NCI-H524 (cell line): ENCODE data around the gene DGUOK.
"Not testable (repeated sequence)": the region's sequence is repeated elsewhere in the genome, so short reads cannot be mapped to it uniquely, and the experiment has no call there.

ENCODE experiments used
- DNase-seq, 2 experiments: peaks; one replicate each; lab custom pipeline; 2025; lab: John Stamatoyannopoulos, UW

DGUOK gene

DNA sequence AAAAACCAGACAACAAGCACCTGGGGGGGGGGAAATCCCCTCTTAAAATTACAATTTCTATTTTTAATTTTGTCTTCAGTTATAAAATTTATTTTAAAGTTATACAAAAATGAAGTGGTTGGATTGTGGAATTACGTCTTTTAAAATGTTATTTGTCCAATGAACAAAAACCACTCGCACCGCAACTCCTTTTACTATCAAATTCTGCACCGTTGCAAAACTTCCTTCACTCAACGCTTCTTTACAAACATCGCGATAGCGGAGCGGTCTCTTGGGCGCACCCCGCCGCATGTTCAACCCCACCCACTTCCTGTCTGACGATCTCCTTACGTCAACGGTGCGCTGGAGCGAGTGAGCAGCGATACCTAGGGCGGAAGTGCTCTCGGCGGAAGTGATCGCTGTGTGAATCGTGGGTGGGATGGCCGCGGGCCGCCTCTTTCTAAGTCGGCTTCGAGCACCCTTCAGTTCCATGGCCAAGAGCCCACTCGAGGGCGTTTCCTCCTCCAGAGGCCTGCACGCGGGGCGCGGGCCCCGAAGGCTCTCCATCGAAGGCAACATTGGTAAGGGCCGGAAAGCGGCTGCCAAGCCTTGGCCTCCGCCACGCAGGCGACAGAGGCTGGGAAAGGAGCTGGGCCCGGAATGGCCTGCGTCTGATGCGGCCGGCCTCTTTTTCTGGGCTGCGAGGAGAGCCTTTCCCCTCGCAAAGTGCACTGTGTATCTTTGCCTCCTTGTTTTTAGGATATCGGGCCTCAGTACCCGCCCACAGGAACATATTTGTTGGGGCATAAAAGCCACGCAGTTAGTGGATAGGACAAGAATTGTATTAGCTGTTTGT lies at the start of gene DGUOK:
Gene DGUOK (plus strand): TSS at position 388 of the 835 bp plus-strand sequence. CDS start 31 bp downstream, at position 419.
- peak; percentile 95 to 97 for DNase-seq

DNA sequence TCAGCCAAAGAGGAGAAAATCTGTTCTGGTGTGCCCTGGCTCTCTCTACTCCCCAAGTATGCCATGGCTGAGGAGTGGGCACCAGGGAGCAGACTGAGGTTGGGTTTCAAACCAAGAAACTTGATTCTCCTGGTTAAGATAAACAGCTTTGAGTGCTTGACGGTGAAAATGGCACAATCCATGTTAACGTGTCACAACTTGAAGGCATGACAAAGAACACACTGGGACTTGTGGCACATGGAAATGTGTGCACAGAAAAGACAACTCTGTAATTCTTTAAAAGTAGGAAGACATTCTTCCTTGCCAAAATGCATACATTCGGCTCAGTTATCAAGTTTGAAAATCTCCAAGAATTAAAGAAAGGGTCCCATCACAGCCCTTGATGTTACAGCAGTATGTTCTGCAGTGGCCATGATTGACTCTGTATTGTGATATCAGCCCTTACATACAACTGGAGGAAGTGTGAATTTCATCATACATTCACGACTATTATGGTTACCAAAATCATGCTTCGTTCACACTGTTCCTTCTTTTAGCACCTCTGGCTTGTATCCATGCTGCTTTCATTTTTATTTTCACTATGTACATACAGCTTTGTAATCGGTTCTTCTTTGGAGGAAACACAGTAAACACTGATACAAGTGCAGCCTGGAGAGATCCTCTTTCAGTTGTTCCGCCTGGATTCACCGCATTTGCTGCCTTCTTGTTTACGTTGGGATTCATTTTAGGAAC lies 49.4 kb upstream of the DGUOK start:
- DNase-seq, result no peak

DNA sequence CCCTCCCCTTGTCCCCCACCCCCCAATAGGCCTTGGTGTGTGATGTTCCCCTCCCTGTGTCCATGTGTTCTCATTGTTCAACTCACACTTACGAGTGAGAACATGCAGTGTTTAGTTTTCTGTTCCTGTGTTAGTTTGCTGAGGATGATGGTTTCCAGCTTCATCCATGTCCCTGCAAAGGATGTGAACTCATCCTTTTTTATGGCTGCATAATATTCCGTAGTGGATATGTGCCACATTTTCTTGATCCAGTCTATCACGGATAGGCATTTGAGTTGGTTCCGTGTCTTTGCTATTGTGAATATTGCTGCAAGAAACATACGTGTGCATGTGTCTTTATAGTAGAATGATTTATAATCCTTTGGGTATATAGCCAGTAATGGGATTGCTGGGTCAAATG lies 48.7 kb upstream of the DGUOK start:
- not testable (repeated sequence) for DNase-seq

DNA sequence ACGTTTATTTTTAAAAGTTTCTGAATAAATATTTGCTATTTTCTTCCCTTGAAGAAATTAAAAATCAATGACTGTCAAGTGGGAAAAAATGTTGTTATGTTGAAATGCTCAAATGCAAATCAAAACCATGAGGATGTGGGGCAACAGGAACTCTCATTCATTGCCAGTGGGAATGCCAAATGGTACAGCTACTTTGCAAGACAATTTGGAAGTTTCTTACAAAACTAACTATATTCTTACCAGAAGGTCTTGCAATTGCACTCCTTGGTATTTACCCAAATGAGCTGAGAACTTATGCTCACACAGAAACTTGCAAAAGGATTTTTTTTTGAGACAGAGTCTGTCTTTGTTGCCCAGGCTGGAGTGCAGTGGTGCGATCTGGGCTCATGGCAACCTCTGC lies 41.3 kb upstream of the DGUOK start:
- DNase-seq, result no peak

DNA sequence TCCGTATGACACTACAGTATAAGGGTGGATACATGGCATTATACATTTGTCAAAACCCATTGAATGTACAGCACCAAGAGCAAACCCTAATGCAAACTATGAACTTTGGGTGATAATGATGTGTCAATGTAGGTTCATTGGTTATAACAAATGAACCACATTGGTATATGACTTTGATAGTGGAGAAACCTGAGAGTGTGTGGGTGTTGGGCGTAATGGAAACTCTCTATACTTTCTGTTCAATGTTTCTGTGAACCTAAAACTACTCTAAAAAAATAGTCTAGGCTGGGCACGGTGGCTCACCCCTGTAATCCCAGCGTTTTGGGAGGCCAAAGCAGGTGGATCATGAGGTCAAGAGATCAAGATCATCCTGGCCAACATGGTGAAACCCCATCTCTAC lies 40.3 kb upstream of the DGUOK start:
- DNase-seq, result no peak

DNA sequence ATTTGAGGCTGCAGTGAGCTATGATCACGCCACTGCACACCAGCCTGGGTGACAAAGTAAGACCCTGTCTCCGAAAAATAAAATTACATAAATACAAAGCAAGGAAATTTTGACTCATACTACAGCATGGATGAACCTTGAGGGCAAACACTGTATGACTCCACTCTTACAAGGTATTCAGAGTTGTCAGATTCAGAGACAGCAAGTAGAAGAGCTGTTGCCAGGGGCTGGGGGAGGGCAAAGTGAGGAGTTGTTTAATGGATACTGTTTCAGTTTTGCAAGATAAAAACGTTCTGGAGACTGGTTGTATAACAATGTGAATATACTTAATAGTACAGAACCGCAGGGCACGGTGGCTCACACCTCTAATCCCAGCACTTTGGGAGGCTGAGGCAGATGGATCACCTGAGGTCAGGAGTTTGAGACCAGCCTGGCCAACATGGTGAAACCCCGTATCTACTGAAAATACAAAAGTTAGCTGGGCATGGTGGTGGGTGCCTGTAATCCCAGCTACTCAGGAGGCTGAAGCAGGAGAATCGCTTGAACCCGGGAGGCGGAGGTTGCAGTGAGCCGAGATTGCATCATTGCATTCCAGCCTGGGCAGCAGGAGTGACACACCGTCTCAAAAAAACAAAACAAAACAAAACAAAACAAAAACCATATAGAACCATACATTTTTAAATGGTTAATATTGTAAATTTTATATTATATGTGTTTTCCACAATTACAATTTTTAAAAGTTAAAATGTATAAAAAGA lies 38.9 kb upstream of the DGUOK start:
- not testable (repeated sequence) for DNase-seq

DNA sequence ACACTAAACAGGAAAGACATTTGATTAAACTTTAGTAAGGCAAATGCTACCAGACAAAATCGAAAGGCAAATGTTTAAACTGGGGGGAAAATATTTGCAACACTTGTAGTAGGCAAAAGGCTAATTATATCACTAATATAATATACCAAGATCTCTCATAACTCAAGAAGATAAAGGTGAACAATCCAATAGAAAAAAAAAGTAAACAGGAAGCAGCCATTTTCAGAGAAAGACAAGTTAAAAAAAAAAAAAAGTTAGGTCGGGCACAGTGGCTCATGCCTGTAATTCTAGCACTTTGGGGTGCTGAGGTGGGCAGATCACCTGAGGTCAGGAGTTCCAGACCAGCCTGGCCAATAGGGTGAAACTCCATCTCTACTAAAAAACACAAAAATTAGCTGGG lies 38.3 kb upstream of the DGUOK start:
- DNase-seq, result no peak

DNA sequence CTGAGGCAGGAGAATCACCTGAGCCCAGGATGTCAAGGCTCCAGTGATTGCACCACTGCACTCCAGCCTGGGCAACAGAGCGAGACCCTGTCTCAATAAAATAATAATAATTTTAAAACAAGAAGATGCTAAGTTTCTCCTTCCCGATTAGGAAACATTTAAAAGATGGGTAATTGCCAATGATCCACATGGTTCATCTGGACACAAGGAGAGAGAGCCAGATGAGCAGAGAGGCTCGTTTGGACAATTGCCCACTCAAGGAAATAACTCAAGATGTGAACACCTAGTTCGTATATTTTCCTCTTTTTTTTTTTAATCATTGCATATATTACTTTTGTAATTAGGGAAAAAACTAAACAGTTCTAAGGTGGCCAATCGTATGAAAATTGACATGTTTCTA lies 37.5 kb upstream of the DGUOK start:
- no peak for DNase-seq

DNA sequence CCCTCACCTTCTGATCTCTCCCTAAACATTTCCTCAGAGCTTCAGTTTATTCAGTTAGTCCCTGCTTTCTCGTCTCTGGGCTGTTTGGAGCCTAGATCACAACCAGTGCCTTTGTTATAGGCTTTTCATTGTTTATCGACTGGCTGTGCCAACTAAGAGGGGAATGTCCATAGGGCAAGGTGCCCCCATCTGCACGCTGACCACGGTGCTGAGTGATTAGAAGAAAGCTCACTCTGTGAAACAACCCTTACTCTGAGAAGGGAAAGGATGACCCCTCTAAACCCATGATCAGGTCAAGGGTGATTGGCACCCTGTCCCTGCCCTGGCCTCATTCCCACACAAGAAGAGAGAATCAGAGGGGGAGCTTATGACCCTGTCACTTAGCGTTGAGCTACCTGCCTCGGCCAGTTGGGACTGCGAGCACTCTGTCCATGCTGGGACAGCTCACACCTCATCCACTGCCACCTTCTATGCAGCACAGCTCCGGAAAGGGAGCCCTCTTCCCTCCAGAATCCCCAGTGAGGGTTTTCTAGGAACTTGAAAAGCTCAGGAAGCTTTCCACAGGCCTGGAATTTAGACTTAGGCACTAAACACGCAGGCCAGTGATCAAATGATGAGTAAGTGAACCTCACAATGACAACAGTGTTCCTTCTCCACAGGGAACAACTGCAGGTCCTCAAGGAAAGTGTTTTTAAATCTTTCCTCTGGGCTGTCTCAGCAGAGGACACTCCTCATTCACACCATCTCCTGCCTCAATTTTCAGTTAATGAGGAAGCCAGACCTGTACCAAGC lies 36.2 kb upstream of the DGUOK start:
- no peak for DNase-seq

DNA sequence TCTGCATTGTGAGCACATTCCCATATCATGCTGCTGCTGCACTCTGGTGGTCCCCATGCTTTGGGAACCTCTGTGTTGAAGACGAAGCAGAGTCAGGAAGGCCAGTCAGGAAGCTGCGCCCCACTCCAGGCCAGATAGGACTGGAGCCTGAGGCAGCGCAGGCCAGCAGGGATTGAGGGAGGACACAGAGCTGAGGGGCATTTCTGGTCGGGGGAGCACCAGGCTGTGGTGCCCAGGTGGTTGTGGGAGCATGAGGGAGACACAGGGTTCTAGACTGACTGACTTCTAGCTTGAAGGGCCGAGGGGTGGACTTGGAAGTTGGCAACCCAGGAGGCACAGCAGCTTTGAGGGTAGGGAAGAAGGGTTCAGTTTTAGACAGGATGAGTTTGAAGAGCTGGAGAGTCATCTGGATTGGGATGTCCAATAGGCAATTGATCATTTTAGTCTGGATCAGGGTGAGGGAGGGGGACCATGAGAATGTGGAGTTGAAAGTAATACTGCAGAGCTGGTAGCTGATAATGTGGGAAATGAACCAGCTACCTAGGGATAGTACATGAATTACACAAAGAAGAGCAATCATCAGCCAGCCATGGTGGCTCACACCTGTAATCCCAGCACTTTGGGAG lies 35.3 kb upstream of the DGUOK start:
- DNase-seq, result no peak

DNA sequence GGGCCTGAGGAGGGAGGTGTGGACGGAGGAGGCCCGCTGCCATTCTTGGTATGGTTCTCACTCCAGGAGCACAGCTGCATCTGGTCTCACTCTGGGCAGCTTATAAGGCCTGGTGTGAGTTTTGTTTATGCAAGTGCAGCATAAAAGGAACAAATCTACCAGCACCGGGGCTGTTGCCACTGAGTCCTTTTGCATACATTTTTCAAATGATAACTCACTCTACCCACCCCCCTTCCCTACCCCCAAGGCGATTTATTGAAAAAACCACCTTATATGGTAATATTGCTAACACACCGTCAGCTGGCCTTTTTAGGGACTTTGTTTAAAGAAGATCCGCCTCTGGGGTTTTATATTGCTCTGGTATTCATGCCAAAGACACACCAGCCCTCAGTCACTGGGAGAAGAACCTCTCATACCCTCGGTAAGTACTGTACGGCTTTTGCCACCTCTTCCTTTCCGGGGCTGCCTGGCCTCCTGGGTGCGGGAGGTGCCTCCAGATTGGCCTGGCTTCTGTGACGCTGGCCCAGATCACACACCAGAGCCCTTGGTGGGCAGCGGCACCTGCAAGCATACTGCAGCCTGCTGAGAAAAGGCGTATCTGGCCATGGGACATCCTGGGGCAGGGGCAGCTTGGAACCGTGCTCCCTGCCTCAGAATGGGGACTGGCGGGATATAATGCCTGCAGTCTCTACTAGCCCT lies 33.9 kb upstream of the DGUOK start, which contains the start of gene ACTG2:
Gene ACTG2 (plus strand): TSS at position 378 of the 699 bp plus-strand sequence. CDS start 8,304 bp downstream, outside the sequence.
- DNase-seq, result no peak

DNA sequence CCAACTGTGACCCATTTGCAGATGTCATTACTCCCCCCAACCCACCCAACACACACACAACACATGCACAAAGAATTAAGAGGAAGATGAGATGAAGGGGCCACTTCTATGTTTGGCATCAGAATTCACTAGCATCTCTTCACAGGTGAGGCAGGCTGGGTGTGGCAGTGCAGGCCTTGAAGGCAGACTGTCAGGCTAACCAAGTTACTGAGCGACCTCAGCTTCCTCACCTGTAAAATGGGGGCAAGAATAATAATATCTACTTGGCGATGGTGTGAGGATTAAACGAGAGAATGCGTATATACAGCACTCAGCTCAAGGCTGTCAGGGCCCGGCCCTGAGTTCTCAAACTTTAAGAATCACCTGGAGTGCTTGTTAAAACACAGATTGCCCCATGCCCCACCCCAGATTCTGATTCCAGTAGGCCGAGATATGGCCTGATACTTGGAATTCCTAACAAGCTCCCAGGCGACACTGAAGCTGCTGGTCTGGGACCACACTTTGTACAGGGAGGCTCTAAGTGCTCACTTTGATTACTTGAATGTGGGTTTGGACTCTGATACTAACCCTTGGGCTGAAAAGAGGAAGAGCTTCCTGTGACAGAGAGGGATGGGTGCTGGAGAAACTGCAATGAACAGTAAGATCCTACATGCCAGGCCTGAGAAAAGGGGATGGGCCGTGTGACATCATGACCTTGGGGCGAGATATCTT lies 32.8 kb upstream of the DGUOK start:
- no peak for DNase-seq

DNA sequence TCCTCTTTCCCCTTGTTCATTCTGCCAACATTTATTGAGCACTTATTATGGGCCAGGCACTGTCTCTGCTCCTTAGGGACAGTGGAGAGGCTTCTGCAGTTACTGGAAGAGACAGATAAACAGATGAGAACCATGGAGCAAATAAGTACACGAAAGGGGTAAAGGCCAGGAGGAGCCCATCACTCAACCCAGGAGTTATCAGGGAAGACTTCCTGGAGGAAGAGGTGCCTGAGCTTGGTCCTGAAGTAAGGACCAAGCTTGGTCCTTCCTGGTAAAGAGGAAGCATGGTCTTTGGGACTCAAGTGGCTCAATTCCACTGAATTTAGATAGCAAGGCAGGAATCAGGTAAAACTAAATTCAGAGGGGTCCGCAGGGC lies 32.2 kb upstream of the DGUOK start:
- DNase-seq, result no peak

DNA sequence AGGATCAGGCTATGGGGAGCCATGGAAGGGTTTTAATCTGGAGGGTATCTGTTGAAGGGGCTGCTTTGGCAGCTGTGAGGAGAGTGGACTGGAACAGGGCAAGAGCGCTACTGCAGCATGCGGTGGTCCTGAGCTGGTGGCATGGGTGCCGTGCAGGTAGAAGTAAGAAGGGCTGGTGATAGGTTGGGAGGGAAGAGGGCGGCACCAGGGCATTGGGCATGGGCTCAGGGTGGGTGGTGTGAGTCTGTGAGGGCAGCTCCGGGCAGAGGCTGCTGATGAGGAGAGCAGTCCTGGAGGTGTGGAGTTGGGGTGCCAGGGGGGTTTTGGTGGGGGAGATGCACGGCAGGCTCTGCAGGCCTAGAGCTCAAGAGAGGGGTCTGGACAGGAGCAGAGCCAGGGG lies 31.8 kb upstream of the DGUOK start:
- no peak for DNase-seq

DNA sequence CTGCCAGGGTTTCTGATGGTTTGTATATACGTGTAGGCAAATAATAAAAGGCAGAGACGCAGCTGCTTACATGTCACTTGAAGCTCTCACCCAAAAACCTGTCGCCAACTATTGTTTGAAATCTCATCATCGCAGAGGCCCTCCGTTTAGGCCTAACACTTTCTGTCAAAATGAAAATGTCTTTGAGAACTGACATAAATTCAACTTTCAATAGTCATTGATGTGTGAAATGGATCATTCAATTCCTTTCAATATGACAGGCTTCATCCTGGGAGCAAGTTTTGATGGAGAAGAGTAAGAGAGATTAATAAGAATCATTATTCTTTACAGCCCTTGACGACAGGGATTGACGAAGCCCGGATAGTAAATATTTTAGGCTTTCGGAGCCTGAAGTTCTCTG lies 31.2 kb upstream of the DGUOK start:
- DNase-seq, result no peak

DNA sequence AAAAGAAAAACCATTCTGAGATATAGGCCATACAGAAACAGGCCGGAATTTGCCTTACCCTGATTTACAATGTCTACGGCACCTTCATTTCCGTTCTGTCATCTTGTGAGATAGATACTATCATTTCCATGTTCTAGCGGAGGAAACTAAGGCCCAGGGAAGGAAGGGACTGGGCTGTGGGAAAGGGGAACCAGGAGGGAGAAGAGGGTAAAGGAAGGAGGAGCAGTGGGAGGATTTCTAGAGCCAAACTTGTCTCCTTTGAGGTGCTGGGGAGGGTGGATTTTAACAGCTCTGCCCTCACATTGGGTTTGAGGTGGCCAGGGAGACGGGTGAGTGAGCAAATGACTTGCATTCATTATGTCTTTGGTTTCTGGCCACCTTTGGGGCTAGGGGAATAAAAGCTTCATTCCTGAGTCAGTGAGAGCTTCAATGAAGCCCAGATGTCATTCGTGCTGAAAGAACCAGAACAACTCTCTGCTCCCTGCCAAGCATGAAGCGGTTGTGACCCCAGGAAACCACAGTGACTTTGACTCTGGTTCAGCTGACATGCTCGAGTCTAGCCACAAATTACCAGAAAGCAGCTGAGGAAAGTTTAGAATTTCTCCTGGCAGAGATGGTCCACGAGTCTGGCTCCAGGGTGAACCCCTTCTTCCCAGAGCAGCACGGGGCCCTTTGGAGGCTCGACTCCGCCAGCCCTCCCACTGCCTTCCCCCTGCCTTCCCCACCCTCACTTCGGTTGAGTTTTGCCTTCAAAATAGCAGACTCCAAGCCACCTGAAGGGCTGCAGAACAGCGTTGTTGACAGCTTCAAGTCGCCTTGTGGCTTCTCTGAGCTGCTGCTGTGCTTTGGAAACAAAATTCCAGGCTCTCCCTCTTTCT lies 30.1 kb upstream of the DGUOK start:
- DNase-seq, result no peak

DNA sequence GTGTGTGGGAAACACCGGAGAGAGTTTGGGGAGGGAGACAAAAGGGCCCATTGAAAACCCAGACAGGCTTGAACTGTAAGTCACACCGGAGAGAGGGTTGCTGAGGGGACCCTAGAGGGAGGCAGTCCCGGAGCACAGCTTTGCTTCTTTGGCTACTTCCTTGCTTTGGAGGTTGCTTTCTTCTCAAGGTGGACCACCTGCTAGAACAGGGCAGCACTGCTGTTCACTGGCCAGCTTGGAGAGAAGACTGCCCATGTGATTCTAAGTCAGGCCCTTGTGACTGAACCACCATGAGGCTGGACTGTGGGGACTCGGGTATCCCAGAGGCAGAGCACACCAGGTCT lies 29.5 kb upstream of the DGUOK start:
- DNase-seq, result no peak

DNA sequence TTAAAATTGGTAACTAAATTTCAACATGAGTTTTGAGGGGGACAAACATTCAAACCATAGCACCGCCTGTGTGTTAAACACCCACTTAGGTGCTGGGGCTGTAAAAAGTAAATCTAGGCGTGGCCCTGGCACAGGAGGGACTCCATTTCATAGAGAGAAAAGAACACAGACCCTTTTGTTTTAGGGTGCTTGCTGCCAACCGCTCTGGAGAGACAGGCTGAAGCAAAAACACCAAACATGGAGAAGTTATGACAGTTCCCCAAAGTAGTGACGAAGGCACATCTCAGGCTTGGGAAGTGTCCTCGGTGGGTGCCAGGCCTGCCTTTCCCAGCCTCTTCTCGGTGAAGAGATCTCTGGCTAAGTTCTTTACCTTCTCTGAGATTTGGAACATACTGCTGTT lies 28.7 kb upstream of the DGUOK start:
- DNase-seq, result no peak

DNA sequence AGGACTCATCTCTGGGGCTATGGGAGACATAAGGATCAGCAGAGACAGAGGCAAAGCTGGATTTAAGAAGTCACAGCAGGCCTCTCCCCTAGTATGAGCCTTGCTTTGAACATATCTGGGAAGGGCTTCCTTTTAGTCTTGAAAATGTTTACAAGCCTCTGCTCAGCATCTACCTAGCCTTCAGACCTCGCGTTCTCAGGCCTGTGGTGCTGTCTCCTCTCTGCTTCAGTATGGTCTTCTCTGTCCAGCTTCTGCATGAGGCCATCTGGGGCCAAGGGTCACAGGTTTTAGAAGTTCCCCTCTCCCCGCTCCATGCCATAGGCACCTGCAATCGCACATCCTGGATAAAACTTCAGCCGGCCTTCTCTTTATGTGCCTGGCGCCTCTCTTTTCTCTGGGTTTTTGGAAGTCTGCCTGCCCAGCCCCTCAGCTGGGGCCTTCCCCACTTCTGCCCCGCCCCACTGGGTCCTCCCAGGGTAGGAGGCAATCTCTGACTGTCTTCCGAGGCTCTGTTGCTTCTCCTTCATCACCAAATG lies 26.8 kb upstream of the DGUOK start:
- DNase-seq, result peak in 1 of 2 experiments; percentile 49
